ENCODE results near the gene PCNX3.
"Not testable (repeated sequence)": the region's sequence is repeated elsewhere in the genome, so short reads cannot be mapped to it uniquely, and the experiment has no call there.

The PCNX3 gene

GRCh38 chr11:65637794-65638419, 22.3 kb downstream of the PCNX3 start, which contains the start of gene SIPA1:
Gene SIPA1, plus strand, starts transcription at chr11:65638101. Its CDS starts 2,821 bp downstream, at chr11:65640922.
- FAIRE-seq, result peak; percentile 96
- TF ChIP-seq POLR2AphosphoS5 (IDR thresholded peaks at IDR 0.05; ENCODE audit: low read depth, low read length) (peak; percentile 33; the same call in 1 of the 2 replicates), TAF1 (IDR thresholded peaks at IDR 0.05; ENCODE audit: borderline replicate concordance, low read depth, low read length) (no peak), POLR2A (IDR thresholded peaks at IDR 0.05; ENCODE audit: low read depth, low read length) (peak; percentile 68; the same call in 1 of the 2 replicates)
- peak; percentile 80 for DNase-seq (ENCODE audit: insufficient read length)

- FAIRE-seq; DNase-seq (ENCODE audit: insufficient read length): not testable (repeated sequence)
Measured at GRCh38 chr11:65639228-65639597, 23.6 kb downstream of the PCNX3 start.

- peak; percentile 98 for FAIRE-seq
- DNase-seq (ENCODE audit: insufficient read length), result peak; percentile 57
- TF ChIP-seq POLR2A (IDR thresholded peaks at IDR 0.05; ENCODE audit: low read depth, low read length) (peak; percentile 63; the same call in 1 of the 2 replicates), POLR2AphosphoS5 (IDR thresholded peaks at IDR 0.05; ENCODE audit: low read depth, low read length) (peak; percentile 53; the same call in 1 of the 2 replicates), TAF1 (IDR thresholded peaks at IDR 0.05; ENCODE audit: borderline replicate concordance, low read depth, low read length) (no peak)
Measured at GRCh38 chr11:65639623-65640482, 24.3 kb downstream of the PCNX3 start.

- TF ChIP-seq POLR2AphosphoS5 (IDR thresholded peaks at IDR 0.05; ENCODE audit: low read depth, low read length) (no peak; the same call in 1 of the 2 replicates), TAF1 (IDR thresholded peaks at IDR 0.05; ENCODE audit: borderline replicate concordance, low read depth, low read length) (no peak), POLR2A (IDR thresholded peaks at IDR 0.05; ENCODE audit: low read depth, low read length) (no peak)
- DNase-seq (ENCODE audit: insufficient read length) (no peak), FAIRE-seq (no peak)
Measured at GRCh38 chr11:65640483-65641296, 25.1 kb downstream of the PCNX3 start.

- DNase-seq (ENCODE audit: insufficient read length) (no peak), FAIRE-seq (peak; percentile 40)
- TF ChIP-seq POLR2A (IDR thresholded peaks at IDR 0.05; ENCODE audit: low read depth, low read length) (no peak), TAF1 (IDR thresholded peaks at IDR 0.05; ENCODE audit: borderline replicate concordance, low read depth, low read length) (no peak), POLR2AphosphoS5 (IDR thresholded peaks at IDR 0.05; ENCODE audit: low read depth, low read length) (no peak)
Measured at GRCh38 chr11:65641297-65642013, 25.9 kb downstream of the PCNX3 start.

GRCh38 chr11:65642014-65642671, 26.6 kb downstream of the PCNX3 start:
- TF ChIP-seq POLR2AphosphoS5 (IDR thresholded peaks at IDR 0.05; ENCODE audit: low read depth, low read length), result no peak
- no peak for TF ChIP-seq TAF1 (IDR thresholded peaks at IDR 0.05; ENCODE audit: borderline replicate concordance, low read depth, low read length)
- no peak for TF ChIP-seq POLR2A (IDR thresholded peaks at IDR 0.05; ENCODE audit: low read depth, low read length)
- DNase-seq (ENCODE audit: insufficient read length), result no peak
- no peak for FAIRE-seq

- FAIRE-seq (no peak), DNase-seq (ENCODE audit: insufficient read length) (no peak)
- TF ChIP-seq POLR2A (IDR thresholded peaks at IDR 0.05; ENCODE audit: low read depth, low read length) (no peak), POLR2AphosphoS5 (IDR thresholded peaks at IDR 0.05; ENCODE audit: low read depth, low read length) (no peak), TAF1 (IDR thresholded peaks at IDR 0.05; ENCODE audit: borderline replicate concordance, low read depth, low read length) (no peak)
Measured at GRCh38 chr11:65643971-65644370, 28.4 kb downstream of the PCNX3 start.

GRCh38 chr11:65644837-65645236, 29.3 kb downstream of the PCNX3 start:
- no peak for DNase-seq (ENCODE audit: insufficient read length)
- TF ChIP-seq POLR2A (IDR thresholded peaks at IDR 0.05; ENCODE audit: low read depth, low read length) (no peak), TAF1 (IDR thresholded peaks at IDR 0.05; ENCODE audit: borderline replicate concordance, low read depth, low read length) (no peak), POLR2AphosphoS5 (IDR thresholded peaks at IDR 0.05; ENCODE audit: low read depth, low read length) (no peak)
- FAIRE-seq, result no peak

GRCh38 chr11:65645710-65646109, 30.1 kb downstream of the PCNX3 start:
- FAIRE-seq (no peak), DNase-seq (ENCODE audit: insufficient read length) (no peak)
- TF ChIP-seq TAF1 (IDR thresholded peaks at IDR 0.05; ENCODE audit: borderline replicate concordance, low read depth, low read length) (no peak), POLR2AphosphoS5 (IDR thresholded peaks at IDR 0.05; ENCODE audit: low read depth, low read length) (no peak), POLR2A (IDR thresholded peaks at IDR 0.05; ENCODE audit: low read depth, low read length) (no peak)

GRCh38 chr11:65646288-65646957, 30.8 kb downstream of the PCNX3 start:
- DNase-seq (ENCODE audit: insufficient read length), result no peak
- FAIRE-seq, result no peak
- TF ChIP-seq POLR2A (IDR thresholded peaks at IDR 0.05; ENCODE audit: low read depth, low read length) (no peak), POLR2AphosphoS5 (IDR thresholded peaks at IDR 0.05; ENCODE audit: low read depth, low read length) (no peak), TAF1 (IDR thresholded peaks at IDR 0.05; ENCODE audit: borderline replicate concordance, low read depth, low read length) (no peak)
